ENCODE measurements around the gene ZBTB21. TPM values are rescaled to one million over a fixed set of nuclear protein-coding genes. Genes with fewer than 3 reads are reported as not detected.

ZBTB21 gene
- total RNA-seq, 1 donor from 2014 or later, result 17.8 TPM

DNA sequence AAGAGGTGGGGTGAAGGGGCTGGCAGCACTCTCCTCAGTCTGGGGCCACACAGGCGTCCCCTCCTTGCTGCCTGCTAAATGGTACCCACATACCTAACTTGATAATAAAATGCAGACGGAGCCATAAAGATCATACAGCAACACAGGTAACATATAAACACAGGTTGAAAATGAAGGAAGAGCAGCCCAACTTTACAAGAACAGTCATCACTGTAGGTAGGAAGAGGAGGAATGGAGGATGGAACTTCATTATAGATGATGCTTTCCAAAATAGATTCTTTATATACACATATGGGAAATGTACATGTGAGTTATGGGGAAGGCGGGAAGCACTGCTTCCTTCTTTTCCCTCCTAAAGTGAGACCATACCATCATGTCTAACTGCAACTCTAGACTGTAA lies 69.7 kb downstream of the ZBTB21 start:
- DNase-seq (no peak), ATAC-seq (no peak)
- TF ChIP-seq, protein P1, sequence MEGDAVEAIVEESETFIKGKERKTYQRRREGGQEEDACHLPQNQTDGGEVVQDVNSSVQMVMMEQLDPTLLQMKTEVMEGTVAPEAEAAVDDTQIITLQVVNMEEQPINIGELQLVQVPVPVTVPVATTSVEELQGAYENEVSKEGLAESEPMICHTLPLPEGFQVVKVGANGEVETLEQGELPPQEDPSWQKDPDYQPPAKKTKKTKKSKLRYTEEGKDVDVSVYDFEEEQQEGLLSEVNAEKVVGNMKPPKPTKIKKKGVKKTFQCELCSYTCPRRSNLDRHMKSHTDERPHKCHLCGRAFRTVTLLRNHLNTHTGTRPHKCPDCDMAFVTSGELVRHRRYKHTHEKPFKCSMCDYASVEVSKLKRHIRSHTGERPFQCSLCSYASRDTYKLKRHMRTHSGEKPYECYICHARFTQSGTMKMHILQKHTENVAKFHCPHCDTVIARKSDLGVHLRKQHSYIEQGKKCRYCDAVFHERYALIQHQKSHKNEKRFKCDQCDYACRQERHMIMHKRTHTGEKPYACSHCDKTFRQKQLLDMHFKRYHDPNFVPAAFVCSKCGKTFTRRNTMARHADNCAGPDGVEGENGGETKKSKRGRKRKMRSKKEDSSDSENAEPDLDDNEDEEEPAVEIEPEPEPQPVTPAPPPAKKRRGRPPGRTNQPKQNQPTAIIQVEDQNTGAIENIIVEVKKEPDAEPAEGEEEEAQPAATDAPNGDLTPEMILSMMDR (IDR thresholded peaks at IDR 0.05), result no peak
- H3K27ac ChIP-seq, result no peak overlapping the region
- no peaks in the 10 kb centered on the region for H3K27me3 ChIP-seq
- H3K4me1 ChIP-seq, result no peaks in the 10 kb centered on the region
- H3K9me3 ChIP-seq, result no peaks in the 10 kb centered on the region
- intact Hi-C loops (cut with DNase I), result no loop called here
- peaks cover 7% of the 10 kb centered on the region for H3K36me3 ChIP-seq
- no peak overlapping the region for H3K4me3 ChIP-seq

DNA sequence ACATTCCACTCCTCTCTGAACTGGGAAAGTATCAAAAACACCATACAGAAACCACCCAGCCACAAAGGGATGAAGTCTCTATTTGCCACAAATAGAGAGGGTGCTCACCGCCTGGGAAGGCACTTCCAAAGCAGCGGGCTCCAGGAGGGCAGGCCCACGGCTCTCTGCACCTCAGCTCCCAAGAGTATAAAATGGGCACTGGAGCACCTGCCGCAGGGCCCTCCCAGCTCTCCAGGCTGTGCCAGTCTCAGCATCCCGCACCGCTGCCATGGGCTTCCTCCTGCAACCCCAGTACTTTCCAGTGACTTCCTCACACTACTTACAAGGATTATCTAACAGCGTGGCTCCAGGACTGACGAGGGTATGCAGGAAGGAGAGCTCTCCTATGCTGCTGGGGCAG lies 70.8 kb downstream of the ZBTB21 start:
- TF ChIP-seq, protein P1 (IDR thresholded peaks at IDR 0.05), result no peak
- DNase-seq (no peak), ATAC-seq (no peak)
- Histone ChIP-seq H3K36me3 (peaks cover 7% of the 10 kb centered on the region), H3K4me3 (no peak overlapping the region), H3K27me3 (no peaks in the 10 kb centered on the region), H3K9me3 (no peaks in the 10 kb centered on the region), H3K4me1 (peaks cover 2% of the 10 kb centered on the region), H3K27ac (no peak overlapping the region)
- intact Hi-C loops (cut with DNase I), result no loop called here

Other genes starting within 250 kb of the ZBTB21 start
- 10.9 TPM for gene RIPK4, start 243.3 kb downstream of the ZBTB21 start, total RNA-seq
- 7.4 TPM for gene PRDM15, start 131.0 kb downstream of the ZBTB21 start, total RNA-seq
- gene C2CD2, start 56.3 kb downstream of the ZBTB21 start, total RNA-seq, result 26.4 TPM
- gene UMODL1, start 61.0 kb upstream of the ZBTB21 start, total RNA-seq, result 0.49 TPM
- gene ABCG1, start 208.8 kb upstream of the ZBTB21 start, total RNA-seq, result 62.6 TPM

All from upper lobe of right lung (tissue), 1 donor.